Bronchial epithelial cell (primary cell): Measurements from ENCODE around the gene IRF2BPL. TPM values are rescaled to one million over a fixed set of nuclear protein-coding genes. Genes with fewer than 3 reads are reported as not detected.

Source experiments
- DNase-seq: peaks from one replicate; pipeline ENCODE4 v3.0.0-alpha.2; 2010; ENCODE audit warnings: low read depth
- FAIRE-seq: peaks from 2 replicates; lab custom pipeline; 2011; peaks lifted over from hg19 to GRCh38; lab: Jason Lieb, UNC
- H3K27me3 ChIP-seq: 2 replicates; pipeline ENCODE4 v1.5.1; 2011; ENCODE audit warnings: low read length; ENCODE audit not compliant: control insufficient read depth, insufficient read depth
- H3K36me3 ChIP-seq: 2 replicates; pipeline ENCODE4 v1.5.1; 2011; ENCODE audit warnings: low read length; ENCODE audit not compliant: control insufficient read depth, insufficient read depth
- H3K4me3 ChIP-seq: 2 replicates; pipeline ENCODE4 v1.5.1; 2011; ENCODE audit warnings: mild to moderate bottlenecking, low read depth, low read length, control low read depth
- CTCF ChIP-seq: IDR thresholded peaks from 2 replicates; pipeline ENCODE4 v1.5.1; 2011; ENCODE audit warnings: mild to moderate bottlenecking, moderate library complexity, low read length, control low read depth, inconsistent platforms; ENCODE audit not compliant: insufficient read depth, severe bottlenecking
- total RNA-seq: library from RNA; depleted of rRNA; stranded (reverse); fragments of >200 nt; gene quantifications from 2 replicates; pipeline ENCODE4 v1.2.1, GENCODE V29; 2014

The IRF2BPL gene
- total RNA-seq, 1 donor from 2014 or later: 12.1 TPM

GRCh38 chr14:76986231-76986565, 42.3 kb downstream of the IRF2BPL start:
- Histone ChIP-seq H3K36me3 (no peaks in the 10 kb centered on the region), H3K4me3 (no peak overlapping the region), H3K27me3 (no peaks in the 10 kb centered on the region)
- no peak for FAIRE-seq
- DNase-seq: no peak
- TF ChIP-seq CTCF: no peak

- no peak for TF ChIP-seq CTCF
- DNase-seq: no peak
Measured at GRCh38 chr14:76985540-76986230, 42.8 kb downstream of the IRF2BPL start.

GRCh38 chr14:76984787-76985375, 43.6 kb downstream of the IRF2BPL start:
- H3K36me3 ChIP-seq: no peaks in the 10 kb centered on the region
- FAIRE-seq (no peak), DNase-seq (no peak)
- H3K4me3 ChIP-seq: no peak overlapping the region
- TF ChIP-seq CTCF: no peak
- no peaks in the 10 kb centered on the region for H3K27me3 ChIP-seq

More at GRCh38 chr14:76985540-76986230, 42.8 kb downstream of the IRF2BPL start:
- no peaks in the 10 kb centered on the region for H3K36me3 ChIP-seq
- no peak for FAIRE-seq
- H3K27me3 ChIP-seq: no peaks in the 10 kb centered on the region
- no peak overlapping the region for H3K4me3 ChIP-seq

- no peak for TF ChIP-seq CTCF
- Histone ChIP-seq H3K4me3 (no peak overlapping the region), H3K27me3 (no peaks in the 10 kb centered on the region), H3K36me3 (no peaks in the 10 kb centered on the region)
- no peak for FAIRE-seq
- no peak for DNase-seq
Measured at GRCh38 chr14:76984297-76984696, 44.2 kb downstream of the IRF2BPL start.

- H3K4me3 ChIP-seq: no peak overlapping the region
- no peak for TF ChIP-seq CTCF
- DNase-seq (no peak), FAIRE-seq (no peak)
- no peaks in the 10 kb centered on the region for H3K27me3 ChIP-seq
- H3K36me3 ChIP-seq: no peaks in the 10 kb centered on the region
Measured at GRCh38 chr14:76981670-76982069, 46.8 kb downstream of the IRF2BPL start.
